ENCODE data around the gene CAPN12. TPM values are rescaled to one million over a fixed set of nuclear protein-coding genes. Genes with fewer than 3 reads are reported as not detected.
A peak's percentile ranks its signal among the peaks of the same experiment; 100 is the strongest.

The CAPN12 gene
- total RNA-seq, 3 donors from 2014 or later (not counting 1 experiment from before 2014, with no cell fraction given) = 7.4 to 51.0 (median 26.7) TPM

GRCh38 chr19:38729653-38730469 is 14.4 kb downstream of the CAPN12 start:
- Histone ChIP-seq H3K4me3 (ENCODE audit: low read length) (no peak overlapping the region), H3K4me1 (ENCODE audit: control insufficient read depth, insufficient read depth, low read length) (peaks cover 90% of the 10 kb centered on the region), H3K9me3 (ENCODE audit: control insufficient read depth, insufficient read depth, low read length) (no peaks in the 10 kb centered on the region), H3K36me3 (ENCODE audit: control insufficient read depth, insufficient read depth, low read length) (peaks cover 56% of the 10 kb centered on the region), H3K27ac (ENCODE audit: low read length) (no peak overlapping the region), H3K27me3 (ENCODE audit: control insufficient read depth, insufficient read depth, low read length) (no peaks in the 10 kb centered on the region)
- Mint-ChIP-seq H3K27me3 (ENCODE audit: low read depth in 2 of 2) (no peaks in the 10 kb centered on the region), H3K36me3 (peaks cover 6% of the 10 kb centered on the region), H3K9me3 (no peaks in the 10 kb centered on the region), H3K27ac (peak overlapping the region; percentile 80 to 84), H3K4me3 (peak overlapping the region; percentile 72), H3K4me1 (peaks cover 61 to 77% of the 10 kb centered on the region in 2 donors)
- TF ChIP-seq, protein P1, sequence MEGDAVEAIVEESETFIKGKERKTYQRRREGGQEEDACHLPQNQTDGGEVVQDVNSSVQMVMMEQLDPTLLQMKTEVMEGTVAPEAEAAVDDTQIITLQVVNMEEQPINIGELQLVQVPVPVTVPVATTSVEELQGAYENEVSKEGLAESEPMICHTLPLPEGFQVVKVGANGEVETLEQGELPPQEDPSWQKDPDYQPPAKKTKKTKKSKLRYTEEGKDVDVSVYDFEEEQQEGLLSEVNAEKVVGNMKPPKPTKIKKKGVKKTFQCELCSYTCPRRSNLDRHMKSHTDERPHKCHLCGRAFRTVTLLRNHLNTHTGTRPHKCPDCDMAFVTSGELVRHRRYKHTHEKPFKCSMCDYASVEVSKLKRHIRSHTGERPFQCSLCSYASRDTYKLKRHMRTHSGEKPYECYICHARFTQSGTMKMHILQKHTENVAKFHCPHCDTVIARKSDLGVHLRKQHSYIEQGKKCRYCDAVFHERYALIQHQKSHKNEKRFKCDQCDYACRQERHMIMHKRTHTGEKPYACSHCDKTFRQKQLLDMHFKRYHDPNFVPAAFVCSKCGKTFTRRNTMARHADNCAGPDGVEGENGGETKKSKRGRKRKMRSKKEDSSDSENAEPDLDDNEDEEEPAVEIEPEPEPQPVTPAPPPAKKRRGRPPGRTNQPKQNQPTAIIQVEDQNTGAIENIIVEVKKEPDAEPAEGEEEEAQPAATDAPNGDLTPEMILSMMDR (IDR thresholded peaks at IDR 0.05) = peak; percentile 83
- 71% methylated on average over 15 of the region's 17 CpGs for WGBS (ENCODE audit: insufficient coverage)
- DNase-seq = peak; percentile 72 to 84
- peak; percentile 18 to 52 (median 38) for ATAC-seq
- intact Hi-C loops (cut with micrococcal nuclease) = loop anchor here (5.0 to 10.0 kb wide), 2 partner anchors 33 to 135 kb away; no protein-coding TSS in a partner anchor

DNA sequence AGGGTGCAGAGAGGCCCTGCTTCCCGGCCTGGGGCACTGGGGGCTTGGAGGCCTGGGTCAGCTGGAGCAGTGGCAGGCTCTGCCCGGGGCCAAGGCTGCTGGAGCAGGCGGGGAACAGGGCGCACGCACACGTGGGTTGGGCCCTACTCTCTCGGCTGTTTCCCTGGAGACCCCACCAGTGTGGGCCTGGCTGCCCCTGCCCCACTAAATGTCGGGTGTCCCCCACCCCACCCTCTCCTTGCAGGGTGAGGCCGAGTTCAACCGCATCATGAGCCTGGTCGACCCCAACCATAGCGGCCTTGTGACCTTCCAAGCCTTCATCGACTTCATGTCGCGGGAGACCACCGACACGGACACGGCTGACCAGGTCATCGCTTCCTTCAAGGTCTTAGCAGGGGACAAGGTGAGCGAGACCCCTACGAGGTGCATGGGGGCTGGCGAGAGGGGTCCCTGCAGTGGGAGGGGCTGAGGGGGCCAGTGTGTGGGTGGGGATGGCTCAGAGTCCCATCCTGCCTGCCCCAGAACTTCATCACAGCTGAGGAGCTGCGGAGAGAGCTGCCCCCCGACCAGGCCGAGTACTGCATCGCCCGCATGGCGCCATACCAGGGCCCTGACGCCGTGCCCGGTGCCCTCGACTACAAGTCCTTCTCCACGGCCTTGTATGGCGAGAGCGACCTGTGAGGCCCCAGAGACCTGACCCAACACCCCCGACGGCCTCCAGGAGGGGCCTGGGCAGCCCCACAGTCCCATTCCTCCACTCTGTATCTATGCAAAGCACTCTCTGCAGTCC is 15.3 kb downstream of the CAPN12 start:
- H3K4me1 Mint-ChIP-seq = peaks cover 52 to 68% of the 10 kb centered on the region in 2 donors
- no peak overlapping the region for H3K4me3 ChIP-seq (ENCODE audit: low read length)

DNA sequence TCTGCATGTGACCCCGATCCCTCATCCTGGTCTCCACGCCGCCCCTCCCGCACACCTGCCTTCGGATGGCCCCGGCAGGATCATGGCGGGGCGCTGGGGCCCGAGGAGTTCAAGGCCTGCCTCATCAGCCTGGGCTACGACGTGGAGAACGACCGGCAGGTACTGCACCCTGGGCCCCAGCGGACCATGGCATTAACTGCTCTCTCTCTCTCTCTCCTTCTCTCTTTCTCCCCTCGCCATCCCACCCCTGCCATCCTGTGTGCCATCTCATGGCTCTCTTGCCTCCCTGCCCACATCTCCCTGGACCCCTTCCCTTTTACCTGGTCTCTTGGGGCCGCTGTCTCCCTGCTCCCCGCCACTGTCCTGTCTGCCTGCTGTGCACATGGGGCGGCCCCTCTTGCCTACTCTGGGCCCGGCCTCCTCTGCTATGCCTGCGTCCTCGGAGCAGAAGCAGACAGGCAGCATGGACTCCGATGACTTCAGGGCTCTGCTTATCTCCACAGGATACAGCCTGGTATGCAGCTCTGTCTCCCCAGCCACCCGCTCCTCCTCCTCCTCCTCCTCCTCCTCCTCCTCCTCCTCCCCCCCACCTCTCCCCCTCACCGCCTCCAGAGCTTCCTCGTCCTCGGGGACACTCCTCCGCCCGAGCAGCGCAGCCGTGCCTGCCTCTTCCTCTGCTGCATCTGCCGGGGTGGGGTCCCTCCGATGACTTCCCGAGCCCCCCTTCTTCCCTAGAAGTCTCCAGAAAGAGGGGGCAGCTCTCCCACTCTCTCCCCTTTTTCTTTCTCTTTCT is 16.2 kb downstream of the CAPN12 start:
- no peak for ATAC-seq
- Mint-ChIP-seq H3K4me1 (peaks cover 43 to 59% of the 10 kb centered on the region in 2 donors), H3K36me3 (peaks cover 6% of the 10 kb centered on the region), H3K4me3 (no peak overlapping the region), H3K27me3 (ENCODE audit: low read depth in 2 of 2) (no peaks in the 10 kb centered on the region), H3K27ac (peak overlapping the region; percentile 88 to 89), H3K9me3 (no peaks in the 10 kb centered on the region)
- H3K9me3 ChIP-seq (ENCODE audit: control insufficient read depth, insufficient read depth, low read length) = no peaks in the 10 kb centered on the region
- no peak overlapping the region for H3K27ac ChIP-seq (ENCODE audit: low read length)
- H3K4me3 ChIP-seq (ENCODE audit: low read length) = no peak overlapping the region
- intact Hi-C loops (cut with micrococcal nuclease) = loop anchor here (2.0 kb wide), 1 partner anchor 47 kb away; no protein-coding TSS in a partner anchor
- H3K27me3 ChIP-seq (ENCODE audit: control insufficient read depth, insufficient read depth, low read length) = no peaks in the 10 kb centered on the region
- peaks cover 74% of the 10 kb centered on the region for H3K36me3 ChIP-seq (ENCODE audit: control insufficient read depth, insufficient read depth, low read length)
- WGBS (ENCODE audit: insufficient coverage) = 88% methylated on average over 32 of the region's 33 CpGs
- H3K4me1 ChIP-seq (ENCODE audit: control insufficient read depth, insufficient read depth, low read length) = peaks cover 74% of the 10 kb centered on the region
- TF ChIP-seq, protein P1 (IDR thresholded peaks at IDR 0.05) = no peak
- DNase-seq = no peak

More for the DNA sequence above, 15.3 kb downstream of the CAPN12 start:
- Histone ChIP-seq H3K36me3 (ENCODE audit: control insufficient read depth, insufficient read depth, low read length) (peaks cover 65% of the 10 kb centered on the region), H3K4me1 (ENCODE audit: control insufficient read depth, insufficient read depth, low read length) (peaks cover 83% of the 10 kb centered on the region), H3K9me3 (ENCODE audit: control insufficient read depth, insufficient read depth, low read length) (no peaks in the 10 kb centered on the region), H3K27ac (ENCODE audit: low read length) (no peak overlapping the region), H3K27me3 (ENCODE audit: control insufficient read depth, insufficient read depth, low read length) (no peaks in the 10 kb centered on the region)
- Mint-ChIP-seq H3K9me3 (no peaks in the 10 kb centered on the region), H3K27me3 (ENCODE audit: low read depth in 2 of 2) (no peaks in the 10 kb centered on the region), H3K27ac (peak overlapping the region; percentile 88 to 89), H3K4me3 (no peak overlapping the region), H3K36me3 (peaks cover 6% of the 10 kb centered on the region)
- TF ChIP-seq, protein P1 (IDR thresholded peaks at IDR 0.05) = no peak
- intact Hi-C loops (cut with micrococcal nuclease) = no loop called here
- 91% methylated on average over 35 of the region's 37 CpGs for WGBS (ENCODE audit: insufficient coverage)
- ATAC-seq (no peak), DNase-seq (no peak)

All from natural killer cell (primary cell).